Upper lobe of left lung (tissue), 4 donors: ENCODE measurements around the gene SAP30L.

Experiments used
- CTCF ChIP-seq, 6 experiments: fragments of 450-650 bp in 4 of 6; fragments of 200-600 bp in 2 of 6; sonication (generic) in 2 of 6; IDR thresholded peaks; one replicate each; pipeline ENCODE4 v1.5.1; 2016 to 2019; ENCODE audit warnings: antibody characterized with exemption in 6 of 6
- POLR2AphosphoS5 ChIP-seq, 2 donors: sonication (generic); formaldehyde crosslinking; IDR thresholded peaks; one replicate each; pipeline ENCODE4 v1.5.1; 2017; ENCODE audit warnings: antibody characterized with exemption in 2 of 2

DNA sequence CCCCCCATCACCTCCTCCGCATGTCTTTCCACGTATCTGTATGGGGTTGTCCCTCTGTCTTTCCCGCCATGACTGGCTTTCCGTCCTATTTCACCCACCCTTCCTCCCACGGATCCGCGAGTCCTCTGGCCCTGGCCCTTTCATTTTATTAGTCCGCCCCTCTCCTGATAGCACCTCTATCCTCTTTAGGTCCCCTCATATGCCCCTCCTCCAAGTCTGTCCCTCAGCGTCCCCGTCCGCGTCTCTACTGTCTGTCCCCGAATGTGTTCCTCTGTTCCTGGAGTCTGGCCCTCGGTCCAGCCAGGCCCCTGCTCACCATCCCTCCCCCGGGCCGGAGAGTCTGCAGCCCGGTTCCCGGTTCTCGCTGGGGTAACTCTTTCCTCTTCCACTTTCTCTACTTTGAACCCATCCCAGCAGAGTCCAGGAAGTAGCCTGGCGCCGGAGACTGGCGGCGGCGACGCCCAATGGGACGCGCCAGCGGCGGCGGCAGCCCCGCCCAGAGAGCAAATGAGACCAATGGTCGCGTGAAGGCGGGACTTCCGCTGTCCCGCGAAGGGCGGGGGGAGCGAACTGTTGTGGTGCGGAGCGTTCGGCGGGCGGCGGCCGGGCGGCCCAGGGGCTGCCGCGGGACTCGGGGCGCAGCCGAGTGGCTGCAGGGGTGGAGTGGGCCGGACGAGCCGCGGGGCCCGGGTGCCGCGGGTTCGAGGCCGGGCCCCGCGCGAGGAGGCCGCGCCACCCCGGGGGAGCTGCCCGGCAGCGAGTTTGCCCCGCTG is at the start of gene SAP30L:
- TF ChIP-seq CTCF (IDR thresholded peaks at IDR 0.05) (no peak), POLR2AphosphoS5 (IDR thresholded peaks at IDR 0.05) (peak; percentile 78 to 90)
